GM19351 (cell line): Measurements from ENCODE around the gene SCD.

Experiments
- ATAC-seq: cut with Tn5 transposase; IDR thresholded peaks from one replicate; pipeline ENCODE4 v1.9.1; 2021; ENCODE audit warnings: mild to moderate bottlenecking, moderate library complexity; ENCODE audit not compliant: unreplicated experiment

SCD gene

DNA sequence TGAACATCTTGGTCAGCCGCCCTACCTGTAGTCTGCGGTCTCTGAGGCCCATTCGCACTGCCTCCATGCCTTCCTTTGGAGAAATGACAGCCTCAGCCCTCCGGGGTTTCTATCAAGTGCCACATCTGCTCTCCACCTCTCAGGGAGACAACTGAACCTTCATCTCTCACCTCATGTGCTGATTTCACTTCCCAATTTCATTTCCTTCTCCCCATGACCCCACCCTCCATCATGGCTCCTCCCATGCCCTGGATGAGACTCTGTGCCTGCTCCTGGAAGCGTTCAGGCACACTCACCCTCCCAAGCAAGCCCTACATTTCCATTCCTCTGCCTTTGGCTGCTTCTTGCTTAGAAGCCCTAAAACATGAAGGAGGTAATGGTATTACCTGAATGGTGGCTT lies 7.8 kb upstream of the SCD start:
- peak; percentile 65 for ATAC-seq

GRCh38 chr10:100340948-100341847 lies 5.8 kb upstream of the SCD start:
- ATAC-seq = no peak

DNA sequence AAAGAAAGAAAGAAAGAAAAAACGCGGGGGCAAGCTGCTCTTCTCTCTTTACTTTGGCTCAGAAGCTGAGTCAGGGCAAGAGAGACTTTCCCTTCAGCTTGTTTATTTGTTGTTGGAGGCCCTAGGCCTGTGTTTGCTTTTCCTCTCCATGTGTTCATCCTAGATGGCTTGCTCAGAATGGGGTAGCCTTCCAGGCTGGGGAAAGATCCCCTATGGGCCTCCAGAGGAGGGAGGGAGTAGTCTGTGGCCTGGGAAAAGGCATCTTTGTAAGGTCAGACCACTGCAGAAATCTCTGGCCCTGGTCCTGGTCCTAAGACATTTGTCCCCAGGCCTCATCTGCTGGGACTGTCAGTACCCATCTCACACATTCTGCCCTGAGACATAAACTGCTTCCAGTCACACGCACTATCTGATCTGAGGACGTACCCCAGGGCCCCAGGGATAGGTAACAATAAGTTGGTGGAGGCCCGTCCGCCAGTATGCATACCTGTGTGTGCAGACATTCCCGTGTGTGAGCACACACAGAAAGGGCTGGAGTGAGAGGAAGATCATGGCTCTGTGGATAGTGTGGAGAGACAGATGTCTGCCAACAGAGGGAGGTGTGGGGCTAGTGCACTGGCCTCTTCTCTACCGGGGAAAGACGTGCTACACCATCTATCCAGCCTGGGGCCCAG lies 4.9 kb upstream of the SCD start:
- ATAC-seq = no peak

DNA sequence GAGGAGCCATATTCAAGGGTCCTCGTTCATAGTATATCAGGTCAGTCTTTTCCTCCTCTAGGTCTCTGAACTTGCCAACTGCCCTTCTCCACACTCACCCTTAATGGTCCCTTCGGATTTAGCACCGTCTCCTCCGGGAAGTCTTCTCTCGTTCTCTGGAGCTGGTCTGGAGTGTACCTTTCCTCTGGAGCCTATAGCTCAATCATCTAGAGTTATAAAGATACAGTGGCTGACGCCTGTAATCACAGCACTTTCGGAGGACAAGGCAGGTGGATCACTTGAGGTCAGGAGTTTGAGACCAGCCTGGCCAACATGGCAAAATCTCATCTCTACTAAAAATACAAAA lies 4.4 kb upstream of the SCD start:
- no peak for ATAC-seq

DNA sequence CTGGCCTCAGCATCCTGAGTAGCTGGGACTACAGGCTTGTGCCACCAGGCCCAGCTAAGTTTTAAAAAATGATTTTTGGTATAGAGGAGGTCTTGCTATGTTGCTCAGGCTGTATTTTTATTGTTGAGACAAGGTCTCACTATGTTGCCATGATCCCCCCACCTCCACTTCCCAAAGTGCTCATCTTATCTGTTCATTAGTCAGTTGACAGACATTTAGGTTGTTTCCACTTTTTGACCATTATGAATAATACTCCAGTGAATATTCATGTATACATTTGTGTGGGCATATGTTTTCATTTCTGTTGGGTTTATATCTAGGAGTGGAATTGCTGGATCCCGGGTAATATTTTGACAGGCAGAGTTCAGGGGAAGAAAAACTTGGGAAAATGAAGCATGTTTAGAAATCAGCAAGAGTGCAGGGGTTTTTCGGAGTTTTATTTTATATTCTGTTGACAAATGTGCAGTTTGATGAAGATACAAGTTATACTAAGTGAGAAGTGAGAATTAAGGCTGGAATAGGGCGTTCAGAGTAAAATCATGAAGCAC lies 2.7 kb upstream of the SCD start:
- no peak for ATAC-seq

GRCh38 chr10:100345570-100346330 lies 1.3 kb upstream of the SCD start:
- no peak for ATAC-seq

- peak; percentile 62 for ATAC-seq
Measured at GRCh38 chr10:100346351-100346764, 675 bp upstream of the SCD start.

GRCh38 chr10:100347568-100348195 lies 649 bp downstream of the SCD start:
- ATAC-seq = no peak

DNA sequence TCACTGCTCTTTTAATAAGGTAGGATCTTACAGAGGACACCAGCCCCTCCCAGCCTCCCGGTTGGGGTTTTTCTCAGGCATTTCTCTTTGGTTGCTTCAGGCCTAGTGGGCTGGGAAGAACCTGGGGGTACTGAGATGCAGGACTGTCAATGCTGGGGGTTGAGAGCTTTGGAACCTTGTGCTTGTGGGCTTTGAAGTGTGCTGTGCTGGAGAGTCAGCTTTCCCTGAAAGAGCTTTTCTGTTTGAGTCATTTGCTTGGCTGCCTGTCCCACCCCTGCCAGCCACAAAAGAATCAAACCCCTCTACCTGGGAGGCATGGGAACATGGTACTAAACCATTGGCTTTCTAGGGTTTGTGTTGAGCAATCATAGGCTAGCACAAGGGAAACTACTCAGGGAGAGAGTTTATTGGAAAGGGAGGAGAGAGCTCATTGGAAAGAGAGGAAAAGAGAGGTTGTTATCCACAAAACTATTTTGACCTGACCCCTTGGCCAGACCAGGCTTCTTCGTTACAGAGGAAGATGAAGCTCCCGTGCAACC lies 1.4 kb downstream of the SCD start:
- no peak for ATAC-seq

DNA sequence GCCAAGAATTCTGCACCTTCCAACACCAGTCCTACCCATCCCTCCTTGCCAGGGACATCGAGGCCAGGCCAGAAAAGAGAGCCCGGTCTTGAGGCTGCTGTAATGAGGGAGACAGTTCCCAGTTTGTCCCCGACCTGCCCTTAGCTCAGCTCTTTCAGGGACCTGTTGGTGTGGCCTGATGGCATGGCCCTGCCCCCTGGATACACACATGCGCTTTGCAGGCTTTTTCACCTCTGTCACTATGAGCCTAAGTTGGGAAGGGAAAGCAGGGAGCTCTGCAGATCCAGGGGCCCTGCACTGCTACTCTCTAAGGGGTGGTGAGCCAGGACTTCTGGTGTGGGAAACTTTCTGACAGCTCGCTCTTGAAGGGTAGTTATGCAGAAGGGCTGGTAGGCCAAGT lies 2.1 kb downstream of the SCD start:
- no peak for ATAC-seq

- ATAC-seq = no peak
Measured at GRCh38 chr10:100349672-100350071, 2.6 kb downstream of the SCD start.

DNA sequence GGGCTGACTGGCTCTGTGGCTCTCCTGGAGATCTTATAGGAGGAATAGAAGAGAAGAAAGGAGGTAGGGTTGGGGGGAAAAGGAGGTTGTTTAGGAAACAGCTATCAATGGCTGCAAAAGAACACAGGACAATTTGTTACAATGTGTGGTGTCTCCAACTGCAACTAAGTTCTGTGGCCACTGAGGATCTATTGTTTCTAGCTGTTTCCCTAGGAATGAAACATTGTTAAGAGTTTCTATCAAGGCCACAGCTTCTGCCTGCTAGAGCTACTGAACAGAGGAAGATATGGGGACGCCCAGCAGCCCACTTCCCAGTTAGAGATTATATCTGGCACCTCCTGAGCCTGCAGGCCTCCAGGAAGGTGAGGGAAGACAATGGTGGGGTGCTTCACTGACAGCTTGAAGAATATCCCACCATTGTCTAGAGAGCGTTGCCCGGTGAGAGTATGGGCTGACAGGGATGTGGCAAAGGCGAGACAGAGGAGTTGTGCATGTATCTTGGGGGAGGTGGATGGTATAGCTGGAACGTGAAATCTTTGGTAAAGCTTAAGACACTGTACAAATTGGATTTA lies 4.0 kb downstream of the SCD start:
- no peak for ATAC-seq

DNA sequence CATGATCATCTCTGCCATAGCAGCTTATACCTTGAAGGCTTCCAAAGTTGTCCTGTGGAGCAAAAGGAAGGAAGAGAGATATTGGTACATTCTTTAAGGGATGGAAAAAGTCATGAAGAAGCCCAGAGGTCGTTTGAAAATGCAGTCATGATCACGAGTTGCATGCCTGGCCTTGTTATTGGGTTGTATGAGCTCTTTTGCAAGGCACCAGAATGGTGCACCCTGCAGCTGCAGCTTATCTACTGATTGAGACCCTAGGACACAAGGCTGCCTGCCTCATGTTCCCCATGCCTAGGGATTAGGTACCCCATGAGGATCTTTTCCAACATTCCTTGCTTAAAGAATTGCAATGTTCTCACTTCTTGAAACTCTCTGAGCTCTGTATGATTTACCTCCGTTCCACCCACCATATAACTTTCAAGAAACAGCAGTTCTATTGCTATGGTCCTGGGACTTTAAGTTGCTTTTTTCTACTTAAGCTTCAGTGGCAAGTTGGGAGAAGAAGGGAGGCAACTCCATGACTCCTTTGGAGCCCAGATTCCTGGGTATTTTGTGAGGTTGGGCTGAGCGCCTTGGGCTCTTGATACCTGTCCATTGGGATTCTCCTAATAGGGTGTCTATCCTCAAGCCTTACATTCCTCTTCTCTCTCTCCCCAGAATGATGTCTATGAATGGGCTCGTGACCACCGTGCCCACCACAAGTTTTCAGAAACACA lies 6.9 kb downstream of the SCD start:
- no peak for ATAC-seq

GRCh38 chr10:100355086-100355485 lies 8.1 kb downstream of the SCD start:
- no peak for ATAC-seq

GRCh38 chr10:100356067-100357017 lies 9.3 kb downstream of the SCD start:
- no peak for ATAC-seq

- no peak for ATAC-seq
Measured at GRCh38 chr10:100357059-100357858, 10.2 kb downstream of the SCD start.

DNA sequence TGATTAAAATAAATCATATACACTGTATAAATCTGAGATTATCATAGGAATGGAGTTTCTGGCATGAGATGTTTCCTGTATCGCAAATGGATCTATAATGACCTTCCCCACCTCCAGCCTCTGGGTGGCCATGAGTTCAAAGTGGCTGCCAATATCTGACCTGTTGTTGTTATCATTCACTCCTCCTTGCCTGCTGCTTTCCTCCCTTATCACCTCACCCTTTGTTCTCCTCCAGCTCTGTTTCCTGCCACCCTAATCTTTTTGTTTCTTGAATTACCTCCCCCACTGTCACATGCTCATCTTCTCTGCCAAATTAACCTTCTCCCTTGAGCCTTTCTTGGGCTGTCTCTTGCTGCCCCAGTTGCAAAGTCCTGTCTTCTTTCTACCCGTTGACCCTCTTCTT lies 12.0 kb downstream of the SCD start:
- ATAC-seq = no peak
